GM10248 (cell line): ENCODE measurements around the gene TLCD1.
"Not testable (repeated sequence)": the region's sequence is repeated elsewhere in the genome, so short reads cannot be mapped to it uniquely, and the experiment has no call there.

Experiments
- CTCF ChIA-PET: fragments of 300-600 bp; sonication (Branson Sonifier 250); formaldehyde crosslinking; extraction: SDS; loops from one replicate; lab custom pipeline; 2021; ENCODE audit warnings: antibody characterized with exemption; lab: Yijun Ruan, JAX
- POLR2A ChIA-PET: fragments of 350-650 bp; sonication (Branson Sonifier 250); formaldehyde crosslinking; extraction: SDS; loops from one replicate; lab custom pipeline; 2020; ENCODE audit warnings: antibody characterized with exemption; lab: Yijun Ruan, JAX
- DNase-seq: peaks from one replicate; pipeline ENCODE4 v3.0.0; 2012; ENCODE audit errors: extremely low spot score
- TF ChIP-seq, protein P1 (sequence below): IDR thresholded peaks from 2 replicates; pipeline ENCODE4 v1.5.1; 2012; ENCODE audit warnings: mild to moderate bottlenecking, low read depth; ENCODE audit errors: extremely low read depth, missing control alignments, control extremely low read depth

Gene TLCD1

DNA sequence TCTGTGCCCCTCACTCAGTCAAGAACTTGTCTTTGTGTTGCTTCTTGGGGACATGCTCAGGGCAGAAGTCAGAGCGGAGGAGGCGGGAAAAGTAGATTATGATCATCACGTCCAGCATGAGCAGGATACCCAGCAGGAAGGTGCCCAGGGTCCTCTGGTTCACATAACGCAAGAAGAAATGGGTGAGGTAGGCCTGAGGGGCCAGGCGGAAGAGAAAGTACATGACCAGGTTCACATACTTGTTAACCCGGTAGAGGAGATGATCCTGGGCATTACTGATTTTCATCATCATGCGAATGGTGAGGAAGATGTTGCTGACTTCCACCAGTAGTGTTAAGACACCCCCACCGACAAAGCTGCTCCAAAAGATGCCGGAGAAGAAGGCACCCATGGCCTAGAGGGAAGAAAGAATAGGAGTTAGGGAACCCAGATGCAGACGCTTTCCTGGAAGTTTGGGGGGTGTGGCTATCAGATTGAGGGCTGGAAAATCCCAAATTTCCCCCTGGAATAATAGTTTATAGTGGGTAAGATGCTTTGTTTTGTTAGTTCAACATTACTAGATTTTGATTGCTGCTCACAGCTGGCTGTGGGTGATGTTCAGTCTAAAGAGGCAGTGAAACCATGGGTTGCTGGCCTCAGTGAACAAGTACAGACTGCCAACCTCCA lies 1.4 kb downstream of the TLCD1 start:
- ChIA-PET CTCF (interaction anchor here (1.4 to 7.0 kb wide), 3 partner anchors 23 to 228 kb away, joined by 6 to 472 read pairs (median 39); partner anchors contain the start of genes PHF12 and TRAF4), POLR2A (interaction anchor here (0.8 to 1.3 kb wide), 5 partner anchors 13 to 227 kb away, joined by 3 to 9 read pairs (median 4); partner anchors contain the start of genes PHF12, PROCA1 and TRAF4)
- TF ChIP-seq, protein P1, sequence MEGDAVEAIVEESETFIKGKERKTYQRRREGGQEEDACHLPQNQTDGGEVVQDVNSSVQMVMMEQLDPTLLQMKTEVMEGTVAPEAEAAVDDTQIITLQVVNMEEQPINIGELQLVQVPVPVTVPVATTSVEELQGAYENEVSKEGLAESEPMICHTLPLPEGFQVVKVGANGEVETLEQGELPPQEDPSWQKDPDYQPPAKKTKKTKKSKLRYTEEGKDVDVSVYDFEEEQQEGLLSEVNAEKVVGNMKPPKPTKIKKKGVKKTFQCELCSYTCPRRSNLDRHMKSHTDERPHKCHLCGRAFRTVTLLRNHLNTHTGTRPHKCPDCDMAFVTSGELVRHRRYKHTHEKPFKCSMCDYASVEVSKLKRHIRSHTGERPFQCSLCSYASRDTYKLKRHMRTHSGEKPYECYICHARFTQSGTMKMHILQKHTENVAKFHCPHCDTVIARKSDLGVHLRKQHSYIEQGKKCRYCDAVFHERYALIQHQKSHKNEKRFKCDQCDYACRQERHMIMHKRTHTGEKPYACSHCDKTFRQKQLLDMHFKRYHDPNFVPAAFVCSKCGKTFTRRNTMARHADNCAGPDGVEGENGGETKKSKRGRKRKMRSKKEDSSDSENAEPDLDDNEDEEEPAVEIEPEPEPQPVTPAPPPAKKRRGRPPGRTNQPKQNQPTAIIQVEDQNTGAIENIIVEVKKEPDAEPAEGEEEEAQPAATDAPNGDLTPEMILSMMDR: no peak
- DNase-seq: no peak

DNA sequence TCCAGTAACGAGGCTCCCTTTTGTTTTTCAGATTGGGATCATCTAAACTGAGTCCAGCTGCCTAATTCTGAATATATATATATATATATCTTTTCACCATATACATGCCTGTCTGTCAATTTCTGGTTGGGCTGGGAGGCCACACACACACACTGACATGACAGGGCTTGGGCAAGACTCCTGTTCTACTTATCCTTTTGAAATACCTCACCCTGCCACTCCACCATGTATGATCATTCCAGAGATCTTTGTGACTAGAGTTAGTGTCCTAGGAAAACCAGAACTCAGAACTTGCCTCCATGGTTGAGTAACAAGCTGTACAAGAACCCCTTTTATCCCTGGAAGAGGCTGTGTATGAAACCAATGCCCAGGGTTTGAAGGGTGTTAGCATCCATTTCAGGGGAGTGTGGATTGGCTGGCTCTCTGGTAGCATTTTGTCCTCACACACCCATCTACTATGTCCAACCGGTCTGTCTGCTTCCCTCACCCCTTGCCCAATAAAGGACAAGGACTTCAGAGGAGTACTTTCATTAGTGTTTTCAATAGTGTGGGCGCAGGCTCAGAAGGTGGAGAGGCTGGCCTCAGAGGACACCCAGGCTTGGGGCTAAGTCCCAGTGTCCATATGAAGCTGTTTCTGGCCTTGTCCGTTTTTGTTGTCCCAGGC lies 2.1 kb downstream of the TLCD1 start:
- CTCF ChIA-PET: interaction anchor here (1.4 to 7.0 kb wide), 2 partner anchors 24 to 40 kb away, joined by 6 to 472 read pairs; partner anchors contain the start of gene TRAF4
- DNase-seq: not testable (repeated sequence)
- POLR2A ChIA-PET: interaction anchor here (0.8 to 1.3 kb wide), 4 partner anchors 12 to 19 kb away, joined by 3 to 9 read pairs (median 4); partner anchors contain the start of genes PROCA1 and TRAF4

DNA sequence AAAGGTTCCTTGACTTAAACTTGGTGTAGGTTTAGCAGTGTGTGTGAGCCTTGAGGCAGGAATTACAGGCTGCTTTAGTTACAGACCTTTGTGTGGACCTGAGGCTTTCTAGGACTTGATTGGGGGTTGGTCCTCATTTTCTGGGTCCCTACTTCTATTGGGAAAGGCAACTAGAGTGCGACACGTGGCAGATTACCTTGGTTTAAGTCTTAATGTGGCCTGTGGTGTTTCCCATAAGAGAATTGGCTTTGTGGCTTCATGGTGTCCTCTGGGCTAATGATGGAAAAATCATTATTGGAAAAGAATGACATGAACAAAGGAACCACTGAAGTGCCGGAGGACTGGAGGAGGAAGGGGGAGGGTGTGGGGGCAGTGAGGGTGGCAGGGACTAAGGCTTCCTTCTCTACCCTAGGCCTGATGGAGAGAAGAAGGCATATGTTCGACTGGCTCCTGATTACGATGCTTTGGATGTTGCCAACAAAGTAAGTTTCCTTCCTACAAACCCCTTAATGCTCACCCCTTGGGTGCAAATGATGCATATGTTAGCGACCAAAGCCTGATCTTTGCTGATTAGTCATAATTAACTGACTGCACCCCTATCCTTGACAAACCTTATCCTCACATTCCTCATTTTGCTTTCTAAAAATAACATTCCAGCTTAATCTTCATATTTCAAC lies 2.7 kb downstream of the TLCD1 start:
- ChIA-PET POLR2A (interaction anchor here (0.7 kb wide), 1 partner anchor 58 kb away, joined by 4 read pairs; no protein-coding TSS in a partner anchor), CTCF (interaction anchor here (7.0 kb wide), 1 partner anchor 24 kb away, joined by 472 read pairs; the partner anchor contains the start of gene TRAF4)
- TF ChIP-seq, protein P1: no peak
- DNase-seq: no peak

DNA sequence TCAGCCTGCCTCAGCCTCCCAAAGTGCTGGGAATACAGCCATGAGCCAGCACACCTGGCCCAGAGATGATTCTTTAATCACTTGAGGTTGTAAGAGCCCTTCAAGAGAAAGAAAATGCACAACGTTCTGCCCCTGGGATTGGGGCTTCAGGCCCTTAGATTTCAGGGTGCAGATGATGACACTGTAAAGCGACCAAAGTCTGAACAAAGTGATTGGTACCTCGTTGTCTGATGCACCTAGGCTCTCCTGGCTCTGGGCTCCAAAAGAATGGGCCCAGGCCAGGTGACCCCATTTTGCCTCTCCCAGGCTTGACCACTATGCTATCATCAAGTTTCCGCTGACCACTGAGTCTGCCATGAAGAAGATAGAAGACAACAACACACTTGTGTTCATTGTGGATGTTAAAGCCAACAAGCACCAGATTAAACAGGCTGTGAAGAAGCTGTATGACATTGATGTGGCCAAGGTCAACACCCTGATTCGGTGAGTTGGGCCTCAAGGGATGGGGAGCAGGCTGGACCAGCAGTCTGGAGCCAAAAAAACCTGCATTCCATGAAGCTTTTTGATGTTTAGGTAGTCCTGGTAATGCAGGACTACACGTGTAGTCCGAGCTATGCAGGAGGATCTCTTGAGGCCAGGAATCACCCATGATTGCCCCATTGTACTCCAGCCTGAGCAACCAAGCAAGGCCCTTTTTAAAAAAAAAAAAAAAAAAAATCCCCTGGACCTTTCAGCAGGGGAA lies 3.4 kb downstream of the TLCD1 start:
- CTCF ChIA-PET: interaction anchor here (2.1 to 3.4 kb wide), 4 partner anchors 11 to 394 kb away, joined by 5 to 18 read pairs (median 12); partner anchors contain the start of gene PROCA1
- POLR2A ChIA-PET: interaction anchor here (0.6 to 1.5 kb wide), 5 partner anchors 22 to 156 kb away, joined by 3 to 6 read pairs (median 3); partner anchors contain the start of gene ALDOC
- DNase-seq: no peak
- TF ChIP-seq, protein P1: no peak

DNA sequence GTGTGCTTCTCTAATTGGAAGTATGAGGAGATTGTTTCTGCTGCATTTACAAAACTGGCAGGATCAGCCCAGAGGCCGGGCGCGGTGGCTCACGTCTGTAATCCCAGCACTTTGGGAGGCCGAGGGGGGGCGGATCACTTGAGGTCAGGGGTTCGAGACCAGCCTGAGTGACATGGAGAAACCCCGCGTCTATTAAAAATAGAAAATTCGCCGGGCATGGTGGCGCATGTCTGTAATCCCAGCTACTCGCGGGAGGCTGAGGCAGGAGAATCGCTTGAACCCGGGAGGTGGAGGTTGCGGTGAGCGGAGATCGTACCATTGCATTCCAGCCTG lies 5.1 kb downstream of the TLCD1 start:
- POLR2A ChIA-PET: interaction anchor here (1.0 to 2.0 kb wide), 4 partner anchors 10 to 144 kb away, joined by 3 to 7 read pairs (median 5); partner anchors contain the start of genes ALDOC and TRAF4
- CTCF ChIA-PET: interaction anchor here (1.0 to 3.4 kb wide), 6 partner anchors 10 to 396 kb away, joined by 3 to 18 read pairs (median 7); partner anchors contain the start of genes DHRS13 and PROCA1
- DNase-seq: not testable (repeated sequence)

DNA sequence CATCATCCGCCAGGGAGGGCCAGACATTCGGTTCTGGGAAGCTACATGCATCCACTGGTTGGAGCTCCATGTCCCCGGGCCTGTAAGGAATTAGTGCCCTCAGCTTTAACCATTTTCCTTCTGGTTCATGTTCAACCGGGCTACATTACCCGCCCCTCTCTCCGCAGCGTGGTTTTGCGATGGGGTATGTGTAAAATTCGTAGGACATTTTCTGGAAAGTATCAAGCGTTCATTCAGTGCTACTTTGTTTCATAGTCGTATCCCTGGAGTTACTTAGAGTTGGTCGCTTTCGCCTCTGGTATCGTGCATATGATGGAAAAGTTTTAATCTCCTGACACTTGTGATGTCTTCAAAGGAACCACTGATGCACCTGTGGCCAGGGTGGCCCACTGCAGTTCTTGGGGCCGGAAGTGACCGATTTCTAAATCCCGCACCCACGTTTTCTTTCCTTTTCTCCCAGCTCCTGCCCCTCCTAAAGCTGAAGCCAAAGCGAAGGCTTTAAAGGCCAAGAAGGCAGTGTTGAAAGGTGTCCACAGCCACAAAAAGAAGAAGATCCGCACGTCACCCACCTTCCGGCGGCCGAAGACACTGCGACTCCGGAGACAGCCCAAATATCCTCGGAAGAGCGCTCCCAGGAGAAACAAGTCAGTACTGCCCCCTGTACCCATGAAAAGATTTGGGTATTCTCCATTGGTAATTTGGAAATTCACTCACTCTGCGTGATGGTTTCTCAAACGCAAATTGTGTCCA lies 5.6 kb downstream of the TLCD1 start:
- no peak for DNase-seq
- POLR2A ChIA-PET: interaction anchor here (1.0 to 2.0 kb wide), 12 partner anchors 8 to 397 kb away, joined by 3 to 21 read pairs (median 7); partner anchors contain the start of genes NEK8, PHF12, PROCA1 and SDF2
- TF ChIP-seq, protein P1: no peak
- CTCF ChIA-PET: interaction anchor here (1.0 to 3.4 kb wide), 14 partner anchors 8 to 397 kb away, joined by 3 to 18 read pairs (median 5); partner anchors contain the start of genes NEK8, PHF12 and PROCA1
